ENCODE measurements around the gene MED10. TPM values are rescaled to one million over a fixed set of nuclear protein-coding genes. Genes with fewer than 3 reads are reported as not detected.

Gene MED10
- total RNA-seq, 6 experiments from 2014 or later = 41.1 to 48.1 (median 45.9) TPM

DNA sequence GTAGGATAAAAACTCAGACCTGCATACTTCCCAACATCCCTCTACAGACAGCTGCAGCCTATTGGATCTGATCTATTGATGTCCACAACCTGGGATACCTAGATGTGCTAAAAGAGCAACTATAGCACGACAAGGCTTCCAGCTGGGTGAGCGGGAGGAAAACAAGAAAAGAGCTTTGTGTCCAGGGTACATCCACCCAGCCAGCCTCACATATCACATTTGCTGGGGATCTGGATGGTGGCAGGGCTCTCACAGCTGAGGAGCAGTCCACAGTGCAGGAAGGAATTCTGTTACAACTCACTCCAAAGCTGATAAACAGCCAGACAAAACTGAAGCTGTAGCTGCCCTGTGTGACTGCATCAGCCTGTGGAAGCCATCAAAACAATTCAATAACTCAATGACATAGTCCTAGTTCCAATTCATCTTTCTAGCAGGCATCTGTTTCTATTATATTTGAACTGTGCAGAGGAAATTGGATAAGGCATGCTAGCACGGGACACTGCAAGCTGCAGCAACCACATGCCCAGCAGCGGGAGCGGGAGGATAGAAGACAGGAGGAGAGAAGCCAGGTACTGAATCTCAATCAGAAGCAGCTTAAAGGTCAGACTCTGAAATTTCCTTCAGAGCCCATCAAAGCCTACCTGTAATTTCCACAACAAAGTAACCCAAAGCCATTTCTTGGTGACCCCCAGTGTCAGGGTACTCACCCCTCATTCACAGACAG, 45.0 kb downstream of the MED10 start:
- H3K9me3 Mint-ChIP-seq = peaks cover 14% of the 10 kb centered on the region
- no peaks in the 10 kb centered on the region for H3K4me1 Mint-ChIP-seq (ENCODE audit: low read depth)
- TF ChIP-seq, protein P1, sequence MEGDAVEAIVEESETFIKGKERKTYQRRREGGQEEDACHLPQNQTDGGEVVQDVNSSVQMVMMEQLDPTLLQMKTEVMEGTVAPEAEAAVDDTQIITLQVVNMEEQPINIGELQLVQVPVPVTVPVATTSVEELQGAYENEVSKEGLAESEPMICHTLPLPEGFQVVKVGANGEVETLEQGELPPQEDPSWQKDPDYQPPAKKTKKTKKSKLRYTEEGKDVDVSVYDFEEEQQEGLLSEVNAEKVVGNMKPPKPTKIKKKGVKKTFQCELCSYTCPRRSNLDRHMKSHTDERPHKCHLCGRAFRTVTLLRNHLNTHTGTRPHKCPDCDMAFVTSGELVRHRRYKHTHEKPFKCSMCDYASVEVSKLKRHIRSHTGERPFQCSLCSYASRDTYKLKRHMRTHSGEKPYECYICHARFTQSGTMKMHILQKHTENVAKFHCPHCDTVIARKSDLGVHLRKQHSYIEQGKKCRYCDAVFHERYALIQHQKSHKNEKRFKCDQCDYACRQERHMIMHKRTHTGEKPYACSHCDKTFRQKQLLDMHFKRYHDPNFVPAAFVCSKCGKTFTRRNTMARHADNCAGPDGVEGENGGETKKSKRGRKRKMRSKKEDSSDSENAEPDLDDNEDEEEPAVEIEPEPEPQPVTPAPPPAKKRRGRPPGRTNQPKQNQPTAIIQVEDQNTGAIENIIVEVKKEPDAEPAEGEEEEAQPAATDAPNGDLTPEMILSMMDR (IDR thresholded peaks at IDR 0.05) = no peak
- no peaks in the 10 kb centered on the region for H3K36me3 Mint-ChIP-seq (ENCODE audit: low read depth)
- H3K4me3 Mint-ChIP-seq = no peak overlapping the region
- H3K27me3 Mint-ChIP-seq (ENCODE audit: insufficient read depth) = no peaks in the 10 kb centered on the region
- no peak overlapping the region for H3K27ac Mint-ChIP-seq
- no peak for DNase-seq

DNA sequence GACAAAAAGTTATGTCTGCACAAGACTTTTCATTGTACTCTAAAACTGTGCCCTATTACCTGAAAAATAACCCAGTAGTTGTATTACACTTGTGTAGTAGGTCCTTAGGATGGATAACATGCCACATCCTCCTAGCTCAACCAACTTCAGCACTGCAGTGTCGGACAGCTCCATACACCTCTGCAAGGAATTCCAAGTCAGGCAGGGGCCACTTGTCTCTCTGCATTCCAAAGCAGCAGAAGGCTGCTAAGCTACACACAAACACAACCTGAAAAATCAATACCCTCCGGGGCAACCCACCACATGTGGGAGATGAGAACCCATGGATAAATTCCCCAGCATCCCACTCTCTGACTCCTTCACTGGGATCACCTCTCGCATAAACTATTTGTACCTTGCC, 50.2 kb downstream of the MED10 start:
- Mint-ChIP-seq H3K4me1 (ENCODE audit: low read depth) (no peaks in the 10 kb centered on the region), H3K27me3 (ENCODE audit: insufficient read depth) (no peaks in the 10 kb centered on the region), H3K9me3 (peaks cover 7% of the 10 kb centered on the region), H3K27ac (no peak overlapping the region), H3K4me3 (no peak overlapping the region), H3K36me3 (ENCODE audit: low read depth) (no peaks in the 10 kb centered on the region)
- no peak for DNase-seq
- TF ChIP-seq, protein P1 (IDR thresholded peaks at IDR 0.05) = no peak

DNA sequence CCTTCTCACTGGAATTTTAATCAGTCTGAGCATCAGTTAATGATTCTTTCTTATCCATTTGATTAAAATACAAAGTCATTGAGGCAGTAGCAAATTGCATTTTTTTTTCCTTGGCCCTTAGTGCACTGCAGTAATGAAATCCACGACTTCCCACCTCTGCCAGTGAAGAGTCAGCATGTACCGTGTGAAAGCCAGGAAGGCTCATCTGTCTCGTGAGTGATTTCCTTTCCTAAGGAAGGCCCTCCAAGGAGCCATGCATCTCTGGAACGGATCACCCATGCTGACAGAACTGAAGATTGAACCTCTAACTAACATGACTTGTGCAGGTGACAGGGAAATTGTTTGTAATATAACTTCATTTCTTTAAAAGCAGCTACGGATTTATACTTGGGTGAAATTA, 51.6 kb downstream of the MED10 start:
- Mint-ChIP-seq H3K9me3 (peaks cover 12% of the 10 kb centered on the region), H3K4me3 (no peak overlapping the region), H3K36me3 (ENCODE audit: low read depth) (peaks cover 4% of the 10 kb centered on the region; the same call in 1 of the 2 replicates), H3K27me3 (ENCODE audit: insufficient read depth) (no peaks in the 10 kb centered on the region; the same call in 1 of the 2 replicates), H3K27ac (no peak overlapping the region), H3K4me1 (ENCODE audit: low read depth) (no peaks in the 10 kb centered on the region)
- TF ChIP-seq, protein P1 (IDR thresholded peaks at IDR 0.05) = no peak
- no peak for DNase-seq

DNA sequence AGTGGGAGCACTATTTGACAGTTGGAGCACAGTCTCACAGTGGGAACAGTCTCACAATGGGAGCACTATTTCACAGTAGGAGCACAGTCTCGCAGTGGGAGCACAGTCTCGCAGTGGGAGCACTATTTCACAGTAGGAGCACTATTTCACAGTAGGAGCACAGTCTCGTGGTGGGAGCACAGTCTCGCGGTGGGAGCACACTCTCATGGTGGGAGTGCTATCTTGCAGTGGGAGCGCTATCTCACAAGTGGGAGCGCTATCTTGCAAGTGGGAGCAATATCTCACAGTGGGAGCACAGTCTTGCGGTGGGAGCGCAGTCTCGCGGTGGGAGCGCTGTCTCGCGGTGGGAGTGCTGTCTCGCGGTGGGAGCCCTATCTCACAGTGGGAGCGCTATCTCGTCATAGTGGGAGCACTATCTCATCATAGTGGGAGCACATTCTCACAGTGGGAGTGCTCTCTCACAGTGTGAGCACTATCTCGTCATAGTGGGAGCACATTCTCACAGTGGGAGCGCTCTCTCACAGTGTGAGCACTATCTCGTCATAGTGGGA, 56.1 kb downstream of the MED10 start:
- H3K27ac Mint-ChIP-seq = no peak overlapping the region
- TF ChIP-seq, protein P1 (IDR thresholded peaks at IDR 0.05) = no peak

More for the DNA sequence above, 56.1 kb downstream of the MED10 start:
- no peak overlapping the region for H3K4me3 Mint-ChIP-seq
- H3K9me3 Mint-ChIP-seq = peaks cover 15% of the 10 kb centered on the region
- peaks cover 4% of the 10 kb centered on the region; the same call in 1 of the 2 replicates for H3K36me3 Mint-ChIP-seq (ENCODE audit: low read depth)
- H3K4me1 Mint-ChIP-seq (ENCODE audit: low read depth) = no peaks in the 10 kb centered on the region
- no peak for DNase-seq
- H3K27me3 Mint-ChIP-seq (ENCODE audit: insufficient read depth) = no peaks in the 10 kb centered on the region; the same call in none of the 2 replicates

Other genes with a start within 250 kb of the MED10 start
- not detected for gene UBE2QL1, start 70.3 kb upstream of the MED10 start, total RNA-seq (2021; fragmentation: NEBNext Ultra II Directional; extraction: Animal tissue kit (Norgen Biotek cat#: 25700))